Measurements from ENCODE around the gene DIP2C. TPM values are rescaled to one million over a fixed set of nuclear protein-coding genes. Genes with fewer than 3 reads are reported as not detected.

The DIP2C gene
- total RNA-seq, 1 experiment from 2014 or later = 8.1 TPM

- DNase-seq (ENCODE audit: low read depth, low spot score) = no peak
- in situ Hi-C loops (cut with HindIII; ENCODE audit: low pct_unique_long_range_greater_than_20kb, low sequenced_read_pairs) = no loop called here
Observed at GRCh38 chr10:625751-626711, 63.4 kb downstream of the DIP2C start.

GRCh38 chr10:625333-625696 is 64.2 kb downstream of the DIP2C start:
- DNase-seq (ENCODE audit: low read depth, low spot score) = no peak
- in situ Hi-C loops (cut with HindIII; ENCODE audit: low pct_unique_long_range_greater_than_20kb, low sequenced_read_pairs) = no loop called here

GRCh38 chr10:624605-625332 is 64.7 kb downstream of the DIP2C start:
- in situ Hi-C loops (cut with HindIII; ENCODE audit: low pct_unique_long_range_greater_than_20kb, low sequenced_read_pairs) = no loop called here
- peak; percentile 91 for DNase-seq (ENCODE audit: low read depth, low spot score)

GRCh38 chr10:624312-624604 is 65.2 kb downstream of the DIP2C start:
- in situ Hi-C loops (cut with HindIII; ENCODE audit: low pct_unique_long_range_greater_than_20kb, low sequenced_read_pairs) = no loop called here
- no peak for DNase-seq (ENCODE audit: low read depth, low spot score)

GRCh38 chr10:623477-624311 is 65.8 kb downstream of the DIP2C start:
- DNase-seq (ENCODE audit: low read depth, low spot score) = no peak
- in situ Hi-C loops (cut with HindIII; ENCODE audit: low pct_unique_long_range_greater_than_20kb, low sequenced_read_pairs) = no loop called here

- in situ Hi-C loops (cut with HindIII; ENCODE audit: low pct_unique_long_range_greater_than_20kb, low sequenced_read_pairs) = no loop called here
- no peak for DNase-seq (ENCODE audit: low read depth, low spot score)
Observed at GRCh38 chr10:623014-623413, 66.5 kb downstream of the DIP2C start.

GRCh38 chr10:621981-622740 is 67.3 kb downstream of the DIP2C start:
- in situ Hi-C loops (cut with HindIII; ENCODE audit: low pct_unique_long_range_greater_than_20kb, low sequenced_read_pairs) = no loop called here
- DNase-seq (ENCODE audit: low read depth, low spot score) = no peak

- in situ Hi-C loops (cut with HindIII; ENCODE audit: low pct_unique_long_range_greater_than_20kb, low sequenced_read_pairs) = no loop called here
- no peak for DNase-seq (ENCODE audit: low read depth, low spot score)
Observed at GRCh38 chr10:621513-621912, 68.0 kb downstream of the DIP2C start.

- in situ Hi-C loops (cut with HindIII; ENCODE audit: low pct_unique_long_range_greater_than_20kb, low sequenced_read_pairs) = no loop called here
- DNase-seq (ENCODE audit: low read depth, low spot score) = no peak
Observed at GRCh38 chr10:620971-621370, 68.5 kb downstream of the DIP2C start.

- in situ Hi-C loops (cut with HindIII; ENCODE audit: low pct_unique_long_range_greater_than_20kb, low sequenced_read_pairs) = no loop called here
- no peak for DNase-seq (ENCODE audit: low read depth, low spot score)
Observed at GRCh38 chr10:620417-620816, 69.1 kb downstream of the DIP2C start.

- in situ Hi-C loops (cut with HindIII; ENCODE audit: low pct_unique_long_range_greater_than_20kb, low sequenced_read_pairs) = no loop called here
- no peak for DNase-seq (ENCODE audit: low read depth, low spot score)
Observed at GRCh38 chr10:619710-620109, 69.8 kb downstream of the DIP2C start.

- no peak for DNase-seq (ENCODE audit: low read depth, low spot score)
- in situ Hi-C loops (cut with HindIII; ENCODE audit: low pct_unique_long_range_greater_than_20kb, low sequenced_read_pairs) = no loop called here
Observed at GRCh38 chr10:618229-618989, 71.1 kb downstream of the DIP2C start.

GRCh38 chr10:617471-617870 is 72.0 kb downstream of the DIP2C start:
- in situ Hi-C loops (cut with HindIII; ENCODE audit: low pct_unique_long_range_greater_than_20kb, low sequenced_read_pairs) = no loop called here
- DNase-seq (ENCODE audit: low read depth, low spot score) = no peak

GRCh38 chr10:615583-616152 is 73.8 kb downstream of the DIP2C start:
- in situ Hi-C loops (cut with HindIII; ENCODE audit: low pct_unique_long_range_greater_than_20kb, low sequenced_read_pairs) = no loop called here
- DNase-seq (ENCODE audit: low read depth, low spot score) = peak; percentile 79

GRCh38 chr10:614790-615582 is 74.5 kb downstream of the DIP2C start:
- in situ Hi-C loops (cut with HindIII; ENCODE audit: low pct_unique_long_range_greater_than_20kb, low sequenced_read_pairs) = no loop called here
- DNase-seq (ENCODE audit: low read depth, low spot score) = no peak

GRCh38 chr10:614139-614711 is 75.2 kb downstream of the DIP2C start:
- in situ Hi-C loops (cut with HindIII; ENCODE audit: low pct_unique_long_range_greater_than_20kb, low sequenced_read_pairs) = no loop called here
- DNase-seq (ENCODE audit: low read depth, low spot score) = no peak

Measured in SK-MEL-5 (cell line).